Vagina (tissue), 2 donors: ENCODE results near the gene HIKESHI. TPM values are rescaled to one million over a fixed set of nuclear protein-coding genes. Genes with fewer than 3 reads are reported as not detected.
A peak's percentile ranks its signal among the peaks of the same experiment; 100 is the strongest.
"Not testable (repeated sequence)": the region's sequence is repeated elsewhere in the genome, so short reads cannot be mapped to it uniquely, and the experiment has no call there.

Experiments
- DNase-seq, 2 donors: peaks; one replicate each; pipeline ENCODE4 v3.0.0-alpha.2; 2017; ENCODE audit errors: extremely low spot score in 2 of 2
- H3K27ac ChIP-seq: fragments of 200-600 bp; sonication (generic); one replicate; pipeline ENCODE4 v1.5.1; 2019
- H3K27me3 ChIP-seq: fragments of 200-600 bp; sonication (generic); one replicate; pipeline ENCODE4 v1.5.1; 2019
- H3K36me3 ChIP-seq, 2 donors: fragments of 200-600 bp; sonication (generic); one replicate each; pipeline ENCODE4 v1.5.1; 2017 to 2019
- H3K4me1 ChIP-seq: fragments of 200-600 bp; sonication (generic); one replicate; pipeline ENCODE4 v1.5.1; 2019
- H3K4me3 ChIP-seq, 2 donors: fragments of 200-600 bp; sonication (generic); 1 replicate in 1 of 2; 2 replicates in 1 of 2; pipeline ENCODE4 v1.5.1; 2016 to 2019
- H3K9me3 ChIP-seq: fragments of 200-600 bp; sonication (generic); one replicate; pipeline ENCODE4 v1.5.1; 2019
- CTCF ChIP-seq, 3 experiments: fragments of 450-650 bp in 2 of 3; fragments of 200-600 bp in 1 of 3; sonication (generic) in 1 of 3; IDR thresholded peaks; one replicate each; pipeline ENCODE4 v1.5.1; 2017 to 2019; ENCODE audit warnings: antibody characterized with exemption in 3 of 3, mild to moderate bottlenecking in 2 of 3, moderate library complexity in 2 of 3
- POLR2A ChIP-seq, 2 donors: fragments of 450-650 bp; IDR thresholded peaks; one replicate each; pipeline ENCODE4 v1.6.1; 2017; ENCODE audit warnings: antibody characterized with exemption in 2 of 2, mild to moderate bottlenecking in 2 of 2, moderate library complexity in 2 of 2
- POLR2AphosphoS5 ChIP-seq, 2 donors: sonication (generic); formaldehyde crosslinking; IDR thresholded peaks; one replicate each; pipeline ENCODE4 v1.9.0; 2017; ENCODE audit warnings: antibody characterized with exemption in 2 of 2, mild to moderate bottlenecking in 2 of 2, low read depth in 1 of 2; ENCODE audit not compliant: insufficient read depth in 1 of 2
- intact Hi-C: fragments of 100-400 bp; cut with DNase I; formaldehyde crosslinking; loops from one replicate; pipeline ENCODE4 v1.15.1; 2023
- total RNA-seq: library from RNA; depleted of rRNA; stranded (reverse); fragments of >200 nt; gene quantifications from one replicate; pipeline ENCODE4 v1.2.3, GENCODE V29; 2016

The HIKESHI gene
- total RNA-seq, 1 donor from 2014 or later: 25.0 TPM

- no peak overlapping the region for H3K27ac ChIP-seq
- no peaks in the 10 kb centered on the region for H3K36me3 ChIP-seq
- no peak for DNase-seq
- no peaks in the 10 kb centered on the region for H3K27me3 ChIP-seq
- intact Hi-C loops: no loop called here
- no peaks in the 10 kb centered on the region for H3K4me1 ChIP-seq
- no peak overlapping the region for H3K4me3 ChIP-seq
- no peak for TF ChIP-seq POLR2AphosphoS5 (IDR thresholded peaks at IDR 0.05; ENCODE audit: insufficient read depth in 1 of 2, low read depth in 1 of 2)
- TF ChIP-seq CTCF (IDR thresholded peaks at IDR 0.05): no peak
- TF ChIP-seq POLR2A (IDR thresholded peaks at IDR 0.05): no peak
- H3K9me3 ChIP-seq: no peaks in the 10 kb centered on the region
Observed at GRCh38 chr11:86292912-86293616, 9.0 kb upstream of the HIKESHI start.

GRCh38 chr11:86294026-86294425 is 8.0 kb upstream of the HIKESHI start:
- H3K27me3 ChIP-seq: no peaks in the 10 kb centered on the region
- H3K36me3 ChIP-seq: no peaks in the 10 kb centered on the region
- intact Hi-C loops: no loop called here
- no peaks in the 10 kb centered on the region for H3K4me1 ChIP-seq
- H3K9me3 ChIP-seq: no peaks in the 10 kb centered on the region
- no peak for TF ChIP-seq POLR2AphosphoS5 (IDR thresholded peaks at IDR 0.05; ENCODE audit: insufficient read depth in 1 of 2, low read depth in 1 of 2)
- no peak for TF ChIP-seq CTCF (IDR thresholded peaks at IDR 0.05)
- TF ChIP-seq POLR2A (IDR thresholded peaks at IDR 0.05): no peak
- no peak overlapping the region for H3K4me3 ChIP-seq
- H3K27ac ChIP-seq: no peak overlapping the region
- DNase-seq: no peak

GRCh38 chr11:86301742-86302091 is 323 bp upstream of the HIKESHI start:
- no peak for DNase-seq
- Histone ChIP-seq H3K4me3 (peak overlapping the region in 1 of 2 donors; percentile 83), H3K4me1 (peaks cover 22% of the 10 kb centered on the region), H3K27ac (peak overlapping the region; percentile 82), H3K36me3 (no peaks in the 10 kb centered on the region), H3K27me3 (no peaks in the 10 kb centered on the region), H3K9me3 (no peaks in the 10 kb centered on the region)
- intact Hi-C loops: no loop called here
- TF ChIP-seq POLR2AphosphoS5 (IDR thresholded peaks at IDR 0.05; ENCODE audit: insufficient read depth in 1 of 2, low read depth in 1 of 2) (no peak), POLR2A (IDR thresholded peaks at IDR 0.05) (no peak), CTCF (IDR thresholded peaks at IDR 0.05) (no peak)

- Histone ChIP-seq H3K27me3 (no peaks in the 10 kb centered on the region), H3K36me3 (no peaks in the 10 kb centered on the region), H3K27ac (no peak overlapping the region), H3K4me1 (peaks cover 22% of the 10 kb centered on the region), H3K4me3 (peak overlapping the region in 1 of 2 donors; percentile 83), H3K9me3 (no peaks in the 10 kb centered on the region)
- TF ChIP-seq POLR2AphosphoS5 (IDR thresholded peaks at IDR 0.05; ENCODE audit: insufficient read depth in 1 of 2, low read depth in 1 of 2) (no peak), CTCF (IDR thresholded peaks at IDR 0.05) (no peak), POLR2A (IDR thresholded peaks at IDR 0.05) (no peak)
- intact Hi-C loops: no loop called here
- DNase-seq: no peak
Observed at GRCh38 chr11:86303257-86303656, 1.2 kb downstream of the HIKESHI start.

- H3K9me3 ChIP-seq, intact Hi-C loops, H3K4me3 ChIP-seq, DNase-seq, H3K27me3 ChIP-seq, H3K4me1 ChIP-seq, H3K36me3 ChIP-seq, H3K27ac ChIP-seq: not testable (repeated sequence)
Observed at GRCh38 chr11:86308710-86309109, 6.7 kb downstream of the HIKESHI start.
